CD4-positive, alpha-beta T cell treated with Interleukin-15 for 1 hour (primary cell): ENCODE measurements around the gene GARIN5B.

Source experiments
- DNase-seq: peaks from one replicate; pipeline ENCODE4 v3.0.0-alpha.2; 2020

GARIN5B gene

GRCh38 chr19:55387736-55388497 lies 24.9 kb upstream of the GARIN5B start:
- DNase-seq = no peak

GRCh38 chr19:55386493-55386971 lies 23.5 kb upstream of the GARIN5B start:
- DNase-seq = no peak

DNA sequence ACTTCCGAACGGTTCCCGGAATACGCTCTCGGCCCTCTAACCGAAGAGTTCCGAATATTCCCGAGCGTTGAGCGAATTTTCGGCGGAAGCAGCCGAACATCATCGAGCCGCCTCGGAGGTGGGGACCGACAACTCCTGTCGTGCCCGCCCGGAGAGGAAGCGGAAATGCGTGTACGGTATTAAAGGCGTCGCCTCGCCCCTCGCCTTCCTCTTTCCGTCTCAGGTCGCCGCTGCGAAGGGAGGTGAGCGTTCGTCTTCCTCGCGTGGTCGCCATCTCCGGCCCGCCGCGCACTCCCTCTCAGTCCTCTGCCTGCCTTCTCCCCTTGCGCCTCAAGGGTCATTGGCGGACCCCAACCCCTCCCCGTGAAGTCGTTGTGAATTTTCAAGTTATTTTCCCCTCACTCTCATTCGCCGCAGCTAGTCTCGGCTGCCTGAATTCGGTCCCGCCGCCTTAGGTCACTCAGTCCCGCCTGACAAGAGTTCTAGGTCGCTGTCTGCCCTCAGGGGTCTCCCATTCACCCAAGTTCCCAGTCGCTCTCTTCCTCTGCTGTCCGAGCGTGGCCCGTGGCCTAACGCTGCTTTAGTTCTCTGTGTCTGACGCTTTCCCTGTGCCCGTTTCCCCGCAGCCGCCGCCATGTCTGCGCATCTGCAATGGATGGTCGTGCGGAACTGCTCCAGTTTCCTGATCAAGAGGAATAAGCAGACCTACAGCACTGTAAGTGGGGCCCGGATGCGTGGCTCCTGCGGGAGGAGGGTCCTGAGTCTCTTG lies 22.8 kb upstream of the GARIN5B start, which contains the start of gene RPL28:
Gene RPL28, plus strand, starts transcription at position 209 of the 769 bp plus-strand sequence. Its CDS starts 426 bp downstream, at position 635.
- DNase-seq = peak; percentile 99

- peak; percentile 95 for DNase-seq
These were observed 22.1 kb upstream of the GARIN5B start for GRCh38 chr19:55384920-55385723.

- DNase-seq = no peak
These were observed 21.3 kb upstream of the GARIN5B start, which contains the start of gene TMEM238 for GRCh38 chr19:55384131-55384919. TSS of gene TMEM238 (minus strand) at chr19:55384292. CDS start at chr19:55384259, 33 bp downstream.

- peak; percentile 41 for DNase-seq
These were observed 20.4 kb upstream of the GARIN5B start for GRCh38 chr19:55383279-55384130.

GRCh38 chr19:55382522-55383054 lies 19.5 kb upstream of the GARIN5B start:
- no peak for DNase-seq

GRCh38 chr19:55382013-55382412 lies 19.0 kb upstream of the GARIN5B start:
- no peak for DNase-seq

GRCh38 chr19:55379174-55379573 lies 16.1 kb upstream of the GARIN5B start:
- no peak for DNase-seq

DNA sequence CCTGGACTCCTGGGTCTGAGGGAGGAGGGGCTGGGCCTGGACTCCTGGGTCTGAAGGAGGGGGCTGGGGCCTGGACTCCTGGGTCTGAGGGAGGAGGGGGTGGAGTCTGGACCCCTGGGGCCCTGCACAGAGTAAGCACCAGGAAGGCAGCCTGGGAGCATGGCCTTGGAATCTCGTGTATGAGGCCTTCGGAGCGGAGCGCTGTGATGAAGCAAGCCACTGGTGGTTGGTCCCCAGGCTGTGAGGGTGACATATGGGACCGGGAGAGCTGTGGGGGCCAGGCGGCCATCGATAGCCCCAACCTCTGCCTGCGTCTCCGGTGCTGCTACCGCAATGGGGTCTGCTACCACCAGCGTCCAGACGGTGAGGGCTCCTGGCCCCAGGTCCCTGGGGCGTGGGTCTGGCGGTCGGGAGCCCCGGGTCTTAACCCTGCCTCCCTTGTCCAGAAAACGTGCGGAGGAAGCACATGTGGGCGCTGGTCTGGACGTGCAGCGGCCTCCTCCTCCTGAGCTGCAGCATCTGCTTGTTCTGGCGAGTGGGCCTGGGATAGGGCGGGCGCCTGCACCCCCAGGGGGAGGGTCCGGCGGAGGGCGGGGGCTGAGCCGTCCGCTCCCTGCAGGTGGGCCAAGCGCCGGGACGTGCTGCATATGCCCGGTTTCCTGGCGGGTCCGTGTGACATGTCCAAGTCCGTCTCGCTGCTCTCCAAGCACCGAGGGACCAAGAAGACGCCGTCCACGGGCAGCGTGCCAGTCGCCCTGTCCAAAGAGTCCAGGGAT lies 14.5 kb upstream of the GARIN5B start:
- no peak for DNase-seq

- DNase-seq = no peak
These were observed 13.3 kb upstream of the GARIN5B start, which contains the start of gene TMEM190 for GRCh38 chr19:55376241-55376933. TSS of gene TMEM190 (plus strand) at chr19:55376826. CDS start at chr19:55376854, 28 bp downstream.

DNA sequence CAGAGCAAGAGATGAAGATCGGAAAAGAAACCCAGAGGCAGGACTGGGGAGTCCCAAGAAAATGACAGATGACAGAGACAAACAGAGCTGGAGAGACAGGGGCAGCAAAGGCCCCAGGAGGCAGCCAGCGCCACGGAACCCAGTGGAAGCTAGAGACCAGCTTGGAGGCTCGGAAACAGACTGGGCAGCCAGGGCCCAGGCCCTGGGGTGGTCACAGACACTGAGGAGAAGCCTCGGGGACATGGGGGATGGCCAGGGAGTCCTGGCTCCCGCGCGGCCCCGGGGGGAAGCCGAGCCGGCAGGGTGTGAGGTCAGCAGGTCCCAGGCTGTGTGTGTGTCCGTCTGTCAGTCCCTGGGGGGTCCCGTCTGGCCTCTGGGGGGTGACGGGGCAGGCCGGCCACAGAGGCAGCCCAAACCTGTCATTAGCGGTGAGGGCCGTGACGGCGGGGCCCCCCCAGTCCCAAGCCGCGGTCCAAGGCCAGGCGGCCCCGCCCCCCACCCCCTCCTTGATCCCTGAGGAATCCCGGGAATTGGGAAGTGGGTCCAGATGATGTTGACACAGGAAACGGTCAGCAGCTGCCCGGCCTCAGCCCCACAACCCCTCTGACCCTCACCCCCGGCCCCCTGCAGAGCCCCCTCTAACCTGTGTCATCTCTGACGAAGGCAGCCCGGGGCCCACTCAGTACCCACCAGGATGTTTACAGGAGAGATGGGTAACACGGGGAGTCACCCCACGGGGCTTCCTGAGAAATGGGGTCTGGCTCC lies 11.1 kb upstream of the GARIN5B start:
- no peak for DNase-seq

DNA sequence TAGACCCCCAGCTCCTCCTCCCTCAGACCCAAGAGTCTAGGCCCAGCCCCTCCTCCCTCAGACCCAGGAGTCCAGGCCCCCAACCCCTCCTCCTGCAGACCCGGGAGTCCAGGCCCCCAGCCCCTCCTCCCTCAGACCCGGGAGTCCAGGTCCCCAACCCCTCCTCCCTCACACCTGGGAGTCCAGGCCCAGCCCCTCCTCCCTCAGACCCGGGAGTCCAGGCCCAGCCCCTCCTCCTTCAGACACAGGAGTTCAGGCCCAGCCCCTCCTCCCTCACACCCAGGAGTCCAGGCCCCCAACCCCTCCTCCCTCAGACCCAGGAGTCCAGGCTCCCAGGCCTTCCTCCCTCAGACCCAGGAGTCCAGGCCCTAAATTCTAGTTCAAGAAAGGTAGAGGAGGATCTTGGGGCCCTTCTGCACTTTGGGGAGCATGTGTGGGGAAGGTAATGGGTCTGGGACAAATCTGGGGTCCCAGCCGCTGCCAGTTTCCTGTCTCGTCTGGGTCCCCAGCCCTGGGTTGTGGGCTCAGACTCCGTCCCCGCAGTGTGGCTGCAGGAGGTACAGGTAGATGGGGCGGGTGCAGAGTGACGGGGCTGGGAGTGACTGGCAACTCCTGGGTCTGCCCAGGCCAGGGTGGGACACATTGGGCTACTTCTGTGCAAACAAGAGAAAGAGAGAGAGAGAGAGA lies 10.4 kb upstream of the GARIN5B start:
- no peak for DNase-seq

DNA sequence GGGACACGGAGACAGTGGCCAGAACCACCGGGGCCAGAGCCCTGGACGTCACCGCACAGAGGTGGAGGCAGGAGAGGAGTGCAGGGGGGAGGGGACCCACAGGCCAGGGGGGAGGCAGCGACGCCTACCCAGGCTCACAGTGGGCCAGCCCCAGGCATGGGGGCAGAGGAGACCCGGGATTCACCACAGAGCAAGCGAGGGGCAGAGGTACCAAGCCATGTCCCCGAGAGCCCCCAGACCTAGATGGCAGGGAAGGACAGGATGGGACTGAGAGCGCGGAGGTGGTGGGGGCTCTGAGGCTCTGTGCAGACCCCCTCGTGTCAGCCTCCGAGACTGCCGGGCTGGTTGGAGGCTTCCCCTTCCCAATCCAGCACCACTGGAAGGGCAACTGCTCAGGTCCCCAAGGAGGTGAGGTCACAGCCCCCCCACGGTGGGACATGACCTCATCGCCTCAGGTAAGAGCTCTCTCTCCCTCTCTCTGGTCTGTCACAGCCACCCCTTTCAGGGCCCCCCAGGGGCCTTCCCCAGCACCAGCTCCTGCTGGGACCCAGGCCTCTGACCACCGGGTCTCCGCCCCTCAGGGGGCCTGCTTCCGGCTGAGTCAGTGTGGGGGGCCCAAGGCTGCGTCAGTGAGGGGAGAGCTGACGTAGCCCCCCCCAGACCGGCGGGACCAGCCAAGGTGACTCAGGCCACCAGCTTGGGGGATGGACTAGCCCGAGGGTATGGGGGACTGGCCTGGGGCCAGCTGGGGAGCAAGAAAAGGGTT lies 9.4 kb upstream of the GARIN5B start:
- DNase-seq = no peak

DNA sequence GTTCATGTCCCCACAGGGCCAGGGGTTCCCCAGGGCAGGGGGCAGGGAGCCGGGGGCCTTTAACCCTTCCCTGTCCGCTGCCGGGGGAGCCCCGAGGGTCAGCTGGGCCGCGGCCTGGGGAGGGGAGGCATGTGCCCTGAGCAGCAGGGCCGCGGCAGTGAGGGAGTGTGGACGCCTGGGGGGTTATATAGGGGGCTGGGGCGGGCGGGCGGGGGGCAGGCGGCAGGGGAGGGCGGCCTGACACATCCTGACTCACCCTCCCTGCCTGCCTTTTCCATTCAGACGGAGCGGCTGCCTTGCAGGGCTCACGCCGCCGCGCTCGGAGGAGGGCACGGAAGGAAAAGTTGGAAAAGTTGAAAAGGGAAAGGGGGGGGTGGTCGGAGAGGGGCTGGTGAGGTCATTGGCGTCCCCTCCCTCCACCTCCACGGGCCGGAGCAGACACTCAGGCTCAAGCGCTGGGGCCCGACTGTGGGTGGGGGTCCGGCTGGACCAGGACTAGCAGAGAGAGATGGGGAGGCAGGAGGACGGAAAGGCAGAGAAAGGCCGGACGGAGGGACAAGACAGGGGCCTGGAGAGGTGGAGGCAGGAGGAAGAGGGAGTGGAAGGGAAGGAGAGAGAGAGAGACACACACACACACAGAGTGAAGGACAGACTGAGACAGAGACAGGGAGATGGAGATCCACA lies 7.4 kb upstream of the GARIN5B start, which contains the start of gene IL11:
Gene IL11, minus strand, starts transcription at position 159 of the 684 bp plus-strand sequence. Its CDS starts 153 bp downstream, at position 6.
- no peak for DNase-seq

- DNase-seq = peak; percentile 29
These were observed 6.7 kb upstream of the GARIN5B start for GRCh38 chr19:55369653-55370304.
